Measurements from ENCODE around the gene TUFT1.
"Not testable (repeated sequence)": the region's sequence is repeated elsewhere in the genome, so short reads cannot be mapped to it uniquely, and the experiment has no call there.

TUFT1 gene

GRCh38 chr1:151581451-151581850 lies 41.3 kb downstream of the TUFT1 start:
- DNase-seq (ENCODE audit: low spot score): no peak

- DNase-seq (ENCODE audit: low spot score): no peak
Observed at GRCh38 chr1:151581921-151582320, 41.8 kb downstream of the TUFT1 start.

GRCh38 chr1:151583796-151584195 lies 43.7 kb downstream of the TUFT1 start:
- no peak for DNase-seq (ENCODE audit: low spot score)

GRCh38 chr1:151584278-151584677 lies 44.2 kb downstream of the TUFT1 start:
- no peak for DNase-seq (ENCODE audit: low spot score)

- DNase-seq (ENCODE audit: low spot score): no peak
Observed at GRCh38 chr1:151584780-151585179, 44.7 kb downstream of the TUFT1 start.

GRCh38 chr1:151585622-151586021 lies 45.5 kb downstream of the TUFT1 start:
- peak; percentile 56 for DNase-seq (ENCODE audit: low spot score)

- DNase-seq (ENCODE audit: low spot score): no peak
Observed at GRCh38 chr1:151590961-151591360, 50.9 kb downstream of the TUFT1 start.

GRCh38 chr1:151593730-151594129 lies 53.6 kb downstream of the TUFT1 start:
- no peak for DNase-seq (ENCODE audit: low spot score)

GRCh38 chr1:151594143-151594625 lies 54.1 kb downstream of the TUFT1 start:
- DNase-seq (ENCODE audit: low spot score): peak; percentile 32

GRCh38 chr1:151596166-151596953 lies 56.3 kb downstream of the TUFT1 start:
- no peak for DNase-seq (ENCODE audit: low spot score)

- not testable (repeated sequence) for DNase-seq (ENCODE audit: low spot score)
Observed at GRCh38 chr1:151602550-151602949, 62.4 kb downstream of the TUFT1 start.

GRCh38 chr1:151604291-151604690 lies 64.2 kb downstream of the TUFT1 start:
- peak; percentile 28 for DNase-seq (ENCODE audit: low spot score)

GRCh38 chr1:151606384-151606783 lies 66.3 kb downstream of the TUFT1 start:
- no peak for DNase-seq (ENCODE audit: low spot score)

GRCh38 chr1:151606857-151607256 lies 66.7 kb downstream of the TUFT1 start:
- DNase-seq (ENCODE audit: low spot score): no peak

- DNase-seq (ENCODE audit: low spot score): no peak
Observed at GRCh38 chr1:151610142-151610541, 70.0 kb downstream of the TUFT1 start.

GRCh38 chr1:151611288-151611790 lies 71.2 kb downstream of the TUFT1 start:
- peak; percentile 53 for DNase-seq (ENCODE audit: low spot score)

GRCh38 chr1:151611832-151612500 lies 71.9 kb downstream of the TUFT1 start, which contains the start of gene SNX27:
Gene SNX27, plus strand, starts transcription at chr1:151612050. Its CDS starts 152 bp downstream, at chr1:151612202.
- peak; percentile 94 for DNase-seq (ENCODE audit: low spot score)

GRCh38 chr1:151612501-151613281 lies 72.6 kb downstream of the TUFT1 start:
- peak; percentile 49 for DNase-seq (ENCODE audit: low spot score)

- peak; percentile 22 for DNase-seq (ENCODE audit: low spot score)
Observed at GRCh38 chr1:151613282-151613780, 73.2 kb downstream of the TUFT1 start.

- DNase-seq (ENCODE audit: low spot score): no peak
Observed at GRCh38 chr1:151615711-151616504, 75.8 kb downstream of the TUFT1 start.

- peak; percentile 28 for DNase-seq (ENCODE audit: low spot score)
Observed at GRCh38 chr1:151616505-151616849, 76.4 kb downstream of the TUFT1 start.

Data from RKO (cell line).